MG63 (cell line): ENCODE results near the gene FAM50A. TPM values are rescaled to one million over a fixed set of nuclear protein-coding genes. Genes with fewer than 3 reads are reported as not detected.
A peak's percentile ranks its signal among the peaks of the same experiment; 100 is the strongest.
"Not testable (repeated sequence)": the region's sequence is repeated elsewhere in the genome, so short reads cannot be mapped to it uniquely, and the experiment has no call there.

Experiments used
- DNase-seq: peaks from one replicate; pipeline ENCODE4 v3.0.0-alpha.2; 2020
- H3K27me3 ChIP-seq: fragments of 250-450 bp; sonication (Bioruptor Pico); 2 replicates; pipeline ENCODE4 v1.5.1; 2020; ENCODE audit warnings: mild to moderate bottlenecking, moderate library complexity
- H3K36me3 ChIP-seq: fragments of 250-450 bp; sonication (Bioruptor Pico); 2 replicates; pipeline ENCODE4 v1.5.1; 2020; ENCODE audit warnings: mild to moderate bottlenecking, moderate library complexity
- H3K4me3 ChIP-seq: fragments of 250-450 bp; sonication (Bioruptor Pico); 2 replicates; pipeline ENCODE4 v1.5.1; 2020; ENCODE audit warnings: mild to moderate bottlenecking, moderate library complexity
- H3K9me3 ChIP-seq: fragments of 250-450 bp; sonication (Bioruptor Pico); 2 replicates; pipeline ENCODE4 v1.5.1; 2020; ENCODE audit warnings: mild to moderate bottlenecking, moderate library complexity
- total RNA-seq: library from RNA; depleted of rRNA; stranded (reverse); fragments of >200 nt; shearing (Covaris generic); gene quantifications from 2 replicates; pipeline ENCODE4 v1.2.3, GENCODE V29; 2014; ENCODE audit warnings: low replicate concordance

Gene FAM50A
- total RNA-seq, 1 experiment from 2014 or later = 35.4 TPM

DNA sequence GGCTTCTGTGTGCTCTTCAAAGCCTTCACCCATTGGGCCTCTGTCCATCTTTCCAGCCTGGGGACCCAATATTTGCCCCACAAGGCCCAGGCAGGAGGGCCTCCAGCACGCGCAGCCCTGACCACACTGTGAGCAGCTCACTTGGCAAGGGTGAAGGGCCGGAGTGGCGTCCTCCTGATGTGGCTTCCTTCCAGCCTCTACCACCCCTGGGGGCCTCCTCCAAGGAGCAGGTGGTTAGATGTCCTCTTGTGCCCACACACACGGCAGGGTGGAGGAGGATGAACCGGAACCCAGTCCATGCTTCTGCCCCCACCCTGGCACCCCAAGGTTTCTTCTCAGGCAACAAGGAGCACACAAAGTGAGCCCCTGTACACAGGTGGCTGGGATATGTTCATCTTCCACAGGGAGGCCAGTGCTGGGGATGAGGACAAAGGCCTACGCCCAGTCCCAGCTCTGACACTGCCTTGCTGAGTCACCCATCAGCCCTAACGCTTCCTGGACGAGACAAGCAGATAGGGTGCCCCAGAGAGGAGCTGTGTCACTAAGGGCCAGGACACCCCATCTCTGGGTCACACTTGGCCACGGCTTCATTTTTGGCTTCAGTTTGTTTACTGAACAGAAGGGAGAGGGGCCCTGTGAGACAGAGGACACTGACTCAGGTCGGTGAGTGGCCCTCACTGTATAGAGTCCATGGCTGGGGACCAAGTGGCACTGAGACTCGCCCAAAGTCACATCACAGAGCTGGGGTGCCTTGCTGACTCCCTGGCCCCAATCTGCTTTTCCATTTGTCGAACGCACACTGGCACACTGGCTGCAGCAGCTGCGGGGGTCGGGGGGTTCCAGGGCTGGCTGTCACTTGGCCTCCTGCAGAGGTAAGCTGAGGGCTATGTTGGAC, 40.6 kb downstream of the FAM50A start:
- Histone ChIP-seq H3K9me3 (no peaks in the 10 kb centered on the region), H3K27me3 (no peaks in the 10 kb centered on the region), H3K36me3 (peaks cover 16% of the 10 kb centered on the region), H3K4me3 (no peak overlapping the region)
- no peak for DNase-seq

DNA sequence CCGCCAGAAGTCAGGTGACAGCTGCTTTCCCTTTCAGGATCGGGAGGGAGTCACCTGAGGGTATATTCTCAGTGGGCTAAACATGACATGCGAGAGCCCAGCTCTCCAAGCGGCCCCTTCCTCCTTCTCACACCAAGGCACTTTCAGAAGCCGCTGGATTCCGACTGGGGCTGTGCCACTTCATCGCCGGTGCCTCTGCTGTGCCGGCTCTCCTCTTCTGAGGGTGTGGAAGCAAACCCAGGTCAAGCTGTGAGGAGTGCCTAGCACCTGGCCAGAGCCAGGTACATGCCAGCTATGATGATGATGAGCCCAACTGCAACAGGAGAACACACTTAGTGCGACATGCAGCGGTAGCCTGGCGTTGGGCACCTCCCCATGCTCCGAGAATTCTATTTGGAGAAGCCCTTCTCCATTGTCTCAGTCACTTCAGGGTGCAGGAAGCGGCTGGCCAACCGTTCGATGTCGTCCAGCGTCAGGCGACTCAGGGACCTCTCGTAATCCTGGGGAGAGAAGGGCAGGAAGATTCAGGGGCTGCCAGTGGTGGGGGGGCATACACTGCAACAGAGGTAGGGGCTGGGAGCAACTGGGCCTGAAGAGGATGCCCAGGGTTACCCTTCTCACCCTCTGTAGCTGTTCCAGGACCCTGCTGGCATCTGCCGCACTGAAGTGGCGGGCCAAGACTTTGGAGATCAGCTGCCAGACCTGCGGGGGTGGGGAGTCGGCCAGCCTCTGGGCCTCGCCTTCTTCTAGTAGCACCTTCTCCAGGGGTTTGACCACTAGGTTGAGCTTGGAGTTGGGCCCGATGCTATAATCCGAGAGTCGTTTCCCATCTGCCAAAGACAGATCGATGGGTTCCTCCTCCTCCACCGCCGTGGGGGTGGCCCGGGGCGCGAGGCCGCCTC, 41.5 kb downstream of the FAM50A start:
- H3K27me3 ChIP-seq = no peaks in the 10 kb centered on the region
- no peaks in the 10 kb centered on the region for H3K9me3 ChIP-seq
- no peak for DNase-seq
- H3K36me3 ChIP-seq = peaks cover 16% of the 10 kb centered on the region
- H3K4me3 ChIP-seq = peak overlapping the region; percentile 59

GRCh38 chrX:154486052-154486395, 42.1 kb downstream of the FAM50A start:
- peaks cover 16% of the 10 kb centered on the region for H3K36me3 ChIP-seq
- DNase-seq = peak; percentile 15
- H3K27me3 ChIP-seq = no peaks in the 10 kb centered on the region
- no peaks in the 10 kb centered on the region for H3K9me3 ChIP-seq
- peak overlapping the region; percentile 59 for H3K4me3 ChIP-seq

GRCh38 chrX:154486396-154487207, 42.7 kb downstream of the FAM50A start, which contains the start of gene UBL4A:
TSS of gene UBL4A (minus strand) at chrX:154486615. CDS start at chrX:154486584, 31 bp downstream.
- Histone ChIP-seq H3K9me3 (no peaks in the 10 kb centered on the region), H3K27me3 (no peaks in the 10 kb centered on the region), H3K36me3 (peaks cover 16% of the 10 kb centered on the region), H3K4me3 (peak within 1 kb of the TSS; percentile 59)
- DNase-seq = peak; percentile 74

DNA sequence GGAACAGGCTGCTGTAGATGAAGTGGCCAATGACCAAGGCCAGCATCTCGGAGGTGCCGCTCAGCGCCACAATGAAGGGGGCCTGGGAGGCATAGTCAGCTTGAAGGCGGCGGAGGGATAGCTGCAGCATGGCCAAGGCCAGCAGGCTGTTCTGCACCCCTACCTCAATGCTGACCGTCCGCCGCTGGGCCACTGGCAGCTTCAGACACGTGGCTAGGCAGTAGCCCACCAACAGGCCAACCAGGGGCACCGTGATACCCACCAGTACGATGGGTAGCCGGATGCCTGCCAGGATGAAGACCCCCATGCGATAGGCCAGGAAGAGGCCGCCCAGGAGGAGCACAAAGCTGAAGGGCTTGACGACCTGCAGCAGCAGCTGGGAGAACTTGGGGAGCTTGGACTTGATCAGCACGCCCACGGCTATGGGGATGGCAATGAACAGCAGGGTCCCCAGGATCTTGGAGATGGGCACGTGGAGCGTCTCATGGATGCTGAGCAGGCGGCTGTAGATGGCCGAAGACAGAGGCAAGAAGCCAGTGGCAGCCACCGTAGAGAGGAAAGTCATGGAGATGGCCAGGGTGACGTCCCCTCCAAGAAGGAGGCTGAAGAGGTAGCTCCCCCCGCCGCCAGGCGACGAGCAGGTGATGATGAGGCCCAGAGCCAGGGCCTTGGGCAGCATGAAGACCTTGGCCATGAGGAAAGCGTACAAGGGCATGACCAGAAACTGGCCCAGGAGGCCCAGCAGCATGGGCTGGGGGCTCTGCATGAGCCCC, 43.8 kb downstream of the FAM50A start:
- no peaks in the 10 kb centered on the region for H3K9me3 ChIP-seq
- no peak for DNase-seq
- no peak overlapping the region for H3K4me3 ChIP-seq
- H3K36me3 ChIP-seq = peaks cover 16% of the 10 kb centered on the region
- no peaks in the 10 kb centered on the region for H3K27me3 ChIP-seq

GRCh38 chrX:154488336-154489075, 44.6 kb downstream of the FAM50A start:
- Histone ChIP-seq H3K9me3 (no peaks in the 10 kb centered on the region), H3K27me3 (no peaks in the 10 kb centered on the region), H3K4me3 (no peak overlapping the region), H3K36me3 (peaks cover 16% of the 10 kb centered on the region)
- no peak for DNase-seq

GRCh38 chrX:154489182-154489581, 45.2 kb downstream of the FAM50A start:
- Histone ChIP-seq H3K27me3 (no peaks in the 10 kb centered on the region), H3K36me3 (peaks cover 13% of the 10 kb centered on the region), H3K9me3 (no peaks in the 10 kb centered on the region), H3K4me3 (no peak overlapping the region)
- DNase-seq = no peak

DNA sequence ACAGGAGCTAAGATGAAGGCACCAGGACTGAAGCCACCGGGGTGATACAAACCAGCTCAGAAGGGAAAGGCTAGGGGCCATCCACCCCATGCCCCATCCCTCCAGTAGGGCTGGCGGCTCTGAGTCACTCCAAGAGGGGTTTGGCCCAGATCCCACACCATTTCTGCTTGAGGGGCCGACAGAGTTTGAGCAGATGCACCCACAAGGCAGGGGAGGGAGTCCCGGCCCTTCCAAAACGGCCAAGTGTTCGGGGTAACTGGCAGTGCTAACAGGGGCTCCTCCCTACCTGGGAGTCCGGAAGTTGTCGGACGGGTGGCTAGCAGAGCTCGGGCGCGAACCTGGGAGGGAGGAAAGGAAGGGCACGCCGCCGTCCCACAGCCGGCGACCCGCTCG, 46.1 kb downstream of the FAM50A start:
- H3K4me3 ChIP-seq = peak overlapping the region; percentile 65
- H3K27me3 ChIP-seq = no peaks in the 10 kb centered on the region
- no peaks in the 10 kb centered on the region for H3K9me3 ChIP-seq
- peak; percentile 55 for DNase-seq
- H3K36me3 ChIP-seq = peaks cover 7% of the 10 kb centered on the region

- Histone ChIP-seq H3K27me3 (no peaks in the 10 kb centered on the region), H3K4me3 (peak within 1 kb of the TSS; percentile 65), H3K9me3 (no peaks in the 10 kb centered on the region), H3K36me3 (peaks cover 1% of the 10 kb centered on the region; the same call in 1 of the 2 replicates)
- peak; percentile 93 for DNase-seq
These were observed 46.6 kb downstream of the FAM50A start, which contains the start of gene SLC10A3 for GRCh38 chrX:154490414-154491083. TSS of gene SLC10A3 (minus strand) at chrX:154490629. CDS start at chrX:154488940, 1,689 bp downstream.

DNA sequence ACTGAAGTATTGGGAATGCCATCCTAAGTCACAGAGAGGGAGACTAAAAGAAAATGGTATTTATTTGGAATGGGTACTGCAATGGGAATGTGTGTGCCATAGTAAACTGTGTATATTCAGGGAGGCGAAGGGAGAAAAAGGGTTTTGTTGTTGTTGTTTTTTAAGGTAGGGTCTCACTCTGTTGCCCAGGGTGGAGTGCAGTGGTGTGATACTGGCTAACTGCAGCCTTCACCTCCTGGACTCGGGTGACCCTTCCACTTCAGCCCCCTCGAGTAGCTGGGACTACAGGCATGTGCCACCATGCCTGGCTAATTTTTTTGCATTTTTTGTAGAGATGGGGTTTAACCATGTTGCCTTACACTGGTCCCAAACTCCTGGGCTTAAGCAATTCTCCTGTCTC, 50.8 kb downstream of the FAM50A start:
- Histone ChIP-seq H3K9me3 (no peaks in the 10 kb centered on the region), H3K36me3 (no peaks in the 10 kb centered on the region), H3K27me3 (no peaks in the 10 kb centered on the region), H3K4me3 (no peak overlapping the region)
- no peak for DNase-seq

- H3K27me3 ChIP-seq = no peaks in the 10 kb centered on the region
- H3K9me3 ChIP-seq = no peaks in the 10 kb centered on the region
- no peak overlapping the region for H3K4me3 ChIP-seq
- no peak for DNase-seq
- H3K36me3 ChIP-seq = no peaks in the 10 kb centered on the region
These were observed 51.6 kb downstream of the FAM50A start for GRCh38 chrX:154495472-154495922.

DNA sequence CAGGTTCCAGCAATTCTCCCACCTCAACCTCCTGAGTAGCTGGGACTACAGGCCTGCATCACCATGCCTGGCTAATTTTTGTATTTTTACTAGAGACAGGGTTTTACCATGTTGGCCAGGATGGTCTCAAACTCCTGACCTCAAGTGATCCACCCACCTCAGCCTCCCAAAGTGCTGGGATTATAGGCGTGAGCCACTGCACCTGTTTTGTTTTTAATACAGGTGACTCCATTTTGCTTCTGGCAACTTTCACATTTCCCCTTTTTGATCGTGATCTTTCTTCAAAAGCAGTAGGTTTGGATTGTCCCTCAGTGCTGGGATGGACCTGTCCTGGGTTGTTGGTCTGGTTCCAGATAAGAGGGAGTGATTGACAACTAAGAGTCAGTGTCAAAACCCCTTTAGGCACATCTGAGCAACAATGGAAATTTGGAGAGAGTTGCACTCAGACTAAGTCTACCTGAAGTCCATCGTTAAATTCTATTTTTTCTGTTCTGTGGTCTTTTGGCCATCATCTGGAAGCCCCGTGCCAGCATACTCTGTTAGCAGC, 52.7 kb downstream of the FAM50A start:
- not testable (repeated sequence) for H3K36me3 ChIP-seq, H3K27me3 ChIP-seq, H3K9me3 ChIP-seq, H3K4me3 ChIP-seq, DNase-seq
